Nephron (organoid): ENCODE data around the gene PNPLA2.
A peak's percentile ranks its signal among the peaks of the same experiment; 100 is the strongest.

Experiments
- H3K27ac Mint-ChIP-seq, 3 experiments: 2 replicates each; pipeline ENCODE4 v1.8.0; 2020; ENCODE audit warnings: mixed read lengths in 3 of 3, mild to moderate bottlenecking in 2 of 3, moderate library complexity in 1 of 3
- H3K27me3 Mint-ChIP-seq: 2 replicates; pipeline ENCODE4 v1.8.0; 2021; ENCODE audit warnings: low read depth, mild to moderate bottlenecking, moderate library complexity, mixed read lengths
- H3K36me3 Mint-ChIP-seq: 2 replicates; pipeline ENCODE4 v1.8.0; 2020; ENCODE audit warnings: low read depth, mixed read lengths
- H3K4me1 Mint-ChIP-seq: 2 replicates; pipeline ENCODE4 v1.8.0; 2020; ENCODE audit warnings: mixed read lengths
- H3K4me3 Mint-ChIP-seq, 3 experiments: 2 replicates each; pipeline ENCODE4 v1.8.0; 2020; ENCODE audit warnings: mild to moderate bottlenecking in 3 of 3, mixed read lengths in 3 of 3, moderate library complexity in 2 of 3
- H3K9me3 Mint-ChIP-seq: 2 replicates; pipeline ENCODE4 v1.8.0; 2020; ENCODE audit warnings: mixed read lengths
- TF ChIP-seq, protein P1 (sequence below), 3 experiments: fragments of 200-600 bp; sonication (generic); IDR thresholded peaks; one replicate each; pipeline ENCODE4 v1.5.0; 2021; ENCODE audit warnings: antibody characterized with exemption in 3 of 3; ENCODE audit not compliant: unreplicated experiment in 3 of 3

The PNPLA2 gene

DNA sequence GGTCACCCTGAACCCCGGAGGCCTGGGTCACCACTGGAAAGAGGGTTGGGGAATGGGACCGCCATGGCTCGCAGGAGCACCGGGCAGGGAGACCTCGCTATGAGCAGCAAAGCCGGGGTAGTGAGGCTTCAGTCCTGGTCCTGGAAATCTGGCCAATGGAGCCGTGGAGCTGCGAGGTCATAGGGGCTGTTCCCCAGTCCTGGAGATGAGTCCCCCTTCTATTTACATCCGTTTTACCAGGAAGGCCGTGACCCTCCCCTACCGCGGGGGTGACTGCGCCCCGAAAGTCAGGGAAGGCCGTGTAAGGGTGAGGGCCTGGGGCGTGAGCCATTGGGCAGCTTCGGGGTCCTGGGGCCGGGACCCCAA is 14.1 kb upstream of the PNPLA2 start:
- H3K9me3 Mint-ChIP-seq = no peaks in the 10 kb centered on the region
- TF ChIP-seq, protein P1, sequence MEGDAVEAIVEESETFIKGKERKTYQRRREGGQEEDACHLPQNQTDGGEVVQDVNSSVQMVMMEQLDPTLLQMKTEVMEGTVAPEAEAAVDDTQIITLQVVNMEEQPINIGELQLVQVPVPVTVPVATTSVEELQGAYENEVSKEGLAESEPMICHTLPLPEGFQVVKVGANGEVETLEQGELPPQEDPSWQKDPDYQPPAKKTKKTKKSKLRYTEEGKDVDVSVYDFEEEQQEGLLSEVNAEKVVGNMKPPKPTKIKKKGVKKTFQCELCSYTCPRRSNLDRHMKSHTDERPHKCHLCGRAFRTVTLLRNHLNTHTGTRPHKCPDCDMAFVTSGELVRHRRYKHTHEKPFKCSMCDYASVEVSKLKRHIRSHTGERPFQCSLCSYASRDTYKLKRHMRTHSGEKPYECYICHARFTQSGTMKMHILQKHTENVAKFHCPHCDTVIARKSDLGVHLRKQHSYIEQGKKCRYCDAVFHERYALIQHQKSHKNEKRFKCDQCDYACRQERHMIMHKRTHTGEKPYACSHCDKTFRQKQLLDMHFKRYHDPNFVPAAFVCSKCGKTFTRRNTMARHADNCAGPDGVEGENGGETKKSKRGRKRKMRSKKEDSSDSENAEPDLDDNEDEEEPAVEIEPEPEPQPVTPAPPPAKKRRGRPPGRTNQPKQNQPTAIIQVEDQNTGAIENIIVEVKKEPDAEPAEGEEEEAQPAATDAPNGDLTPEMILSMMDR (IDR thresholded peaks at IDR 0.05; ENCODE audit: unreplicated experiment in 3 of 3) = no peak
- H3K27ac Mint-ChIP-seq = peak overlapping the region in 1 of 3 experiments; percentile 39
- H3K27me3 Mint-ChIP-seq = no peaks in the 10 kb centered on the region
- H3K4me3 Mint-ChIP-seq = peak overlapping the region; percentile 79 to 84 (median 81)
- no peaks in the 10 kb centered on the region for H3K36me3 Mint-ChIP-seq
- peaks cover 10% of the 10 kb centered on the region for H3K4me1 Mint-ChIP-seq

DNA sequence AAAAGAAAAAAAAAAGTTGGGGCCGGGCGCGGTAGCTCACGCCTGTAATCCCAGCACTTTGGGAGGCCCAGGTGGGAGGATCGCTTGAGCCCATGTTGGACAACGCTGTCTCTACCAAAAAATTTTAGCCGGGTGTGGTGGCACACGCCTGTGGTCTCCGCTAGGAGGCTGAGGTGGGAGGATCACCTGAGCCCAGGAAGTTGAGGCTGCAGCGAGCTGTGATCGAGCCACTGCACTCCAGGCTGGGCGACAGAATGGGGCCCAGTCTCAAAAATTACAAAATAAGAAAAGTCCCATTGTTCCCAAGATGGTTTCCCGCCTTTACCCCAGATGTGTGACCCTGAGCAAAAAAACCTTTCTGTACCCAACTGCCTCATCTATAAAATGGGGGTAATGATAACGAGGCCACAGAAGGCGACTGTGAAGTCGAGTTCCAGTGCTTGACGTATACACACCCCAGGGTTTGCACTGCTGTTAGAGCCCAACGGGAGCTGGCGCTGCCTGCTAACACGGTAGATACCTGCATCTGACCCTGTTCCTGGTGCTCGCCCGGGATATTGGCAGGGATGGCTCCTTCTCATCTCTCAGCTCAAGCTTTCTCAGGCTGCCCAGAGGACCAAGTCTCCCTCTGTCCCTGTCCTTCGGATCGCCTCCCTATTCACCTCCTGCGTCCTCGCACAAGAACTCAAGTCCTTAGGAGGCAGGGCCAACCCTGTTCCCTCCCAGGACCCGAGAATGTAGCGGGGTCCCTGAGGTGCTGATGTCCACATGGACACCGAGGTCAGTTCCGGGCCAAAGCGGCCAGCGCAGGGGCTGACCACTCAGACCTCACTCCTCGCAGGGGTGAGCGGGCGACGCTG is 10.1 kb upstream of the PNPLA2 start:
- no peaks in the 10 kb centered on the region for H3K9me3 Mint-ChIP-seq
- H3K27ac Mint-ChIP-seq = peak overlapping the region; percentile 99 to 100 (median 99)
- H3K27me3 Mint-ChIP-seq = no peaks in the 10 kb centered on the region
- H3K4me3 Mint-ChIP-seq = peak overlapping the region; percentile 90 to 94 (median 92)
- peaks cover 20% of the 10 kb centered on the region for H3K4me1 Mint-ChIP-seq
- peaks cover 19% of the 10 kb centered on the region for H3K36me3 Mint-ChIP-seq
- TF ChIP-seq, protein P1 (IDR thresholded peaks at IDR 0.05; ENCODE audit: unreplicated experiment in 3 of 3) = no peak

DNA sequence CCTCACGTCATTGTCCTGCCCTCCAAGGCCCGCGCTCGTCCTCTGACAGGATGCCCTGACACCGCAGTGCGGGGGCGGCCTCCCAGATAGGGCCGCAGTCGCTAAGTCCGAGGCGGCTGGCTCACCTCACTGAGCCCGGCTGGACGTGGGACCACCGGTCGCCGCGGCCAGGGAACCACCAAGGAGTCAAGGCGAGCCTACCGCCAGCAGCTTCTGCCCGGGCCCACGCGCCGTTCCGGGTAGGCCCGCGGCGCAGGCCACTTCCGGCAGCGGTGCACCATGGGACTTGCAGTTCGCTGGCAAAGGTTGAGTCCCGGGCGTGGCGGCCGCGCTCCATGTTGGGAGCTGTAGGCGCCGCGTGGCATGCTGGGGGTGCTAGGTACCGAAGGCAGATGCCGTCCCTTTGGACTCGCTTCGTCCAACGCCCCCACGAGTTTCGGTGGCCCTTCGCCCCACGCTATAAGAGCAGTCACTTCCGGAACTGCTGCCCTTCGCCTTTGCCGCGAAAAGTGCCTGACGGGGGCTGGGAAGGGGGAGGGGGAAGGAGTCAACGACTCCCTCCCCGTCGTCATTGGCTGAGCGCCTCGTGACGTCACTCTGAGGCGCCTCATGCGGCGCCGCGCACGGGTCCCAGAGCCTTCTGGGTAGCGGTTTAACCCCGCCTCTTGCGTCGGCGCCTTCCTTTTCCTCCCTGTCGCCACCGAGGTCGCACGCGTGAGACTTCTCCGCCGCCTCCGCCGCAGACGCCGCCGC is 9.3 kb upstream of the PNPLA2 start, which contains the start of gene RPLP2:
Gene RPLP2, plus strand, starts transcription at position 681 of the 753 bp plus-strand sequence. CDS start 268 bp downstream, outside the sequence.
- Mint-ChIP-seq H3K27me3 (no peaks in the 10 kb centered on the region), H3K4me1 (peaks cover 20% of the 10 kb centered on the region), H3K4me3 (peak within 1 kb of the TSS; percentile 90 to 94 (median 92)), H3K27ac (peak within 1 kb of the TSS; percentile 99 to 100 (median 99)), H3K9me3 (no peaks in the 10 kb centered on the region), H3K36me3 (peaks cover 22% of the 10 kb centered on the region)
- TF ChIP-seq, protein P1 (IDR thresholded peaks at IDR 0.05; ENCODE audit: unreplicated experiment in 3 of 3) = no peak

DNA sequence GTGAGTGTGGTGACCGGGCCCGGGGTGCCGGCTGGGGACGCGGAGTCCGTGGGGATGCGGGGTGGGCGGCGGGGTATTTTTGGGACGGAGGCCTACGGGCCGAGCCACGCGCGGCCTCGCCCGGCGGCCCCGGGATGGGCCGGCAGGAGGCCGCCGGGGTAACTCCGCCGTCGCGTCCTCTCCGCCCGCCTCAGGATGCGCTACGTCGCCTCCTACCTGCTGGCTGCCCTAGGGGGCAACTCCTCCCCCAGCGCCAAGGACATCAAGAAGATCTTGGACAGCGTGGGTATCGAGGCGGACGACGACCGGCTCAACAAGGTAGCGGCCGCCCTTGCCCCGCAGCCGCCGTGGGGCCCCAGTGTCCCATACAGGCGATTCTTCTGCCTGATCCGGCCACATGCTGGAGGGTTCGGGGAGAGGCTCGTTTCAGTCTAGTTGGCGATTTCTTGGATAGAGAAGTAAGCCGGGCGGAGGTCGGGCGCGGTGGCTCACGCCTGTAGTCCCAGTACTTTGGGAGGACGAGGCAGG is 8.6 kb upstream of the PNPLA2 start:
- Mint-ChIP-seq H3K4me3 (peak overlapping the region; percentile 90 to 94 (median 92)), H3K9me3 (no peaks in the 10 kb centered on the region)
- TF ChIP-seq, protein P1 (IDR thresholded peaks at IDR 0.05; ENCODE audit: unreplicated experiment in 3 of 3) = peak in 1 of 3 experiments; percentile 12

DNA sequence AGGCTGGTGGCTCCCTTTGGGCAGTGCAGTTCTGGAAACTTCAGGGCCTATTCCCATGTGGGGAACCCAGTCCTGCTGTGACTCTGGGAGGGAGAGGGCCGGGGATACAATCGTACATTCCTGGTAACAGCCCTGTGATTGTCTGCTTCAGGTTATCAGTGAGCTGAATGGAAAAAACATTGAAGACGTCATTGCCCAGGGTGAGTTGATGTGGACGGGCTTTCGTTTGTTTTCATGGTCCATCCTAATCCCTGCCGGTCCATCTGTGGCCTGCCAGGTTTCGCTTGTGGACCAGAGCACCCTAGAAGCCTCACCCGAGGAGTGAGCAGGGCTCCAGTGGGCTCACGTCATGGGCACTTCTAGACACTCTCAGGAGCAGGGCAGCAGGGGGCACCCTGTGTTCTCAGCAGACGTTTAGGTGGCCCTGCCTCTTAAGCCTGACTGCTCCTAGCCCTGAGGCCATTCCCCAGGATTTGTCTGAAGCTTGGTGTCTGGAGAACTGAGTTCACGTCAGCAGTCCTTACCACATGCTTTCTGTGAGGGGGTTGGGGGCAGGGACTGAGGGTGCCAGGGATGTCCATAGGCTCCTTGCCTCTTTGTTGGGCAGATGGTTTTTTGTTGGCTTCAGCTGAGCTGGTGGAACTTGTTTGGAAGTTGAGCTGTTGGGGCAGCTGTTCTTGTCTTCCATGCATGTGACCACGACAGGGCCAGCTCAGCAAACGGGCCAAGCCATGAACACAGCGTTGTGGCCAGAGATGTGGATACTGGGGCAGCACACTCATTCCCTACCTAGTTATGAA is 7.1 kb upstream of the PNPLA2 start:
- Mint-ChIP-seq H3K4me1 (peaks cover 20% of the 10 kb centered on the region), H3K9me3 (no peaks in the 10 kb centered on the region)
- TF ChIP-seq, protein P1 (IDR thresholded peaks at IDR 0.05; ENCODE audit: unreplicated experiment in 3 of 3) = no peak

More for the DNA sequence above, 8.6 kb upstream of the PNPLA2 start:
- Mint-ChIP-seq H3K36me3 (peaks cover 22% of the 10 kb centered on the region), H3K27ac (peak overlapping the region; percentile 99 to 100 (median 99)), H3K4me1 (peaks cover 20% of the 10 kb centered on the region), H3K27me3 (no peaks in the 10 kb centered on the region)

More for the DNA sequence above, 7.1 kb upstream of the PNPLA2 start:
- Mint-ChIP-seq H3K27ac (peak overlapping the region in 1 of 3 experiments; percentile 70), H3K27me3 (peaks cover 3% of the 10 kb centered on the region), H3K36me3 (peaks cover 22% of the 10 kb centered on the region), H3K4me3 (peak overlapping the region; percentile 87 to 90 (median 87))
